OCI-LY7 (cell line): Measurements from ENCODE around the gene SGMS1. TPM values are rescaled to one million over a fixed set of nuclear protein-coding genes. Genes with fewer than 3 reads are reported as not detected.

Source experiments
- BruUV-seq: library from RNA; stranded (reverse); fragments of 400-500 nt; replicated peaks from 2 replicates; lab custom pipeline; 2021; lab: Mats Ljungman, UMichigan
- CTCF ChIA-PET: fragments of 300-600 bp; sonication (Branson Sonifier 250); formaldehyde crosslinking; loops from one replicate; lab custom pipeline; 2022; ENCODE audit warnings: antibody characterized with exemption; ENCODE audit not compliant: unreplicated experiment; lab: Charles Lee
- POLR2A ChIA-PET: fragments of 300-600 bp; sonication (Branson Sonifier 250); formaldehyde crosslinking; loops from one replicate; lab custom pipeline; 2022; ENCODE audit warnings: antibody characterized with exemption; lab: Charles Lee
- DNase-seq: peaks from one replicate; pipeline ENCODE4 v3.0.0-alpha.2; 2015; ENCODE audit warnings: low spot score
- H2AFZ ChIP-seq: fragments of 200-600 bp; sonication (generic), shearing (Covaris generic); 2 replicates; pipeline ENCODE4 v1.6.1; 2014; ENCODE audit warnings: mild to moderate bottlenecking, antibody characterized with exemption, low read length, moderate library complexity
- H3K27ac ChIP-seq: fragments of 200-600 bp; sonication (generic); 2 replicates; pipeline ENCODE4 v1.5.1; 2014; ENCODE audit warnings: mixed run types, low read depth, mild to moderate bottlenecking, moderate library complexity, low read length, inconsistent platforms; ENCODE audit not compliant: poor library complexity, severe bottlenecking
- H3K36me3 ChIP-seq: fragments of 200-600 bp; sonication (generic); 2 replicates; pipeline ENCODE4 v1.6.1; 2014; ENCODE audit warnings: mild to moderate bottlenecking, antibody characterized with exemption, low read length, moderate library complexity, mixed read lengths; ENCODE audit not compliant: insufficient read depth
- H3K4me1 ChIP-seq: fragments of 200-600 bp; sonication (generic); 2 replicates; pipeline ENCODE4 v1.5.1; 2014; ENCODE audit warnings: mild to moderate bottlenecking, low read length; ENCODE audit not compliant: insufficient read depth, poor library complexity, severe bottlenecking
- H3K4me2 ChIP-seq: fragments of 200-600 bp; sonication (generic); 2 replicates; pipeline ENCODE4 v1.6.1; 2014; ENCODE audit warnings: mild to moderate bottlenecking, low read length
- H3K4me3 ChIP-seq: fragments of 200-600 bp; sonication (generic); 2 replicates; pipeline ENCODE4 v1.5.1; 2014; ENCODE audit warnings: mild to moderate bottlenecking, low read depth, low read length; ENCODE audit not compliant: poor library complexity, severe bottlenecking
- H3K79me2 ChIP-seq: fragments of 200-600 bp; sonication (generic); 2 replicates; pipeline ENCODE4 v1.6.1; 2016; ENCODE audit warnings: low read depth, mild to moderate bottlenecking, low read length, moderate library complexity, mixed read lengths; ENCODE audit not compliant: insufficient read depth
- H3K9me2 ChIP-seq: fragments of 200-600 bp; sonication (generic); 2 replicates; pipeline ENCODE4 v1.6.1; 2016; ENCODE audit warnings: mild to moderate bottlenecking, low read length, mixed read lengths; ENCODE audit not compliant: insufficient read depth
- H3K9me3 ChIP-seq: fragments of 200-600 bp; sonication (generic); 2 replicates; pipeline ENCODE4 v1.6.1; 2014; ENCODE audit warnings: mild to moderate bottlenecking, mixed run types, low read length, mixed read lengths
- H4K20me1 ChIP-seq: fragments of 200-600 bp; sonication (generic); 2 replicates; pipeline ENCODE4 v1.6.1; 2014; ENCODE audit warnings: mild to moderate bottlenecking, antibody characterized with exemption, low read length, moderate library complexity, mixed read lengths; ENCODE audit not compliant: insufficient read depth
- CTCF ChIP-seq: fragments of 200-600 bp; sonication (generic); conservative IDR thresholded peaks from 2 replicates; pipeline ENCODE4 v1.5.1; 2014; ENCODE audit warnings: mild to moderate bottlenecking, antibody characterized with exemption, low read length, moderate library complexity, mixed read lengths
- EZH2phosphoT487 ChIP-seq: fragments of 200-600 bp; sonication (generic); IDR thresholded peaks from 2 replicates; pipeline ENCODE4 v1.6.1; 2018; ENCODE audit warnings: low read depth, borderline replicate concordance, mild to moderate bottlenecking, mixed run types, antibody characterized with exemption, low read length, moderate library complexity, mixed read lengths
- intact Hi-C: fragments of 100-400 bp; cut with micrococcal nuclease; formaldehyde crosslinking; loops from one replicate; pipeline ENCODE4 v1.10.0; 2022; ENCODE audit not compliant: unreplicated experiment
- total RNA-seq, 2 experiments: library from RNA; depleted of rRNA in 1 of 2; stranded (reverse); fragments of >200 nt in 1 of 2; shearing (Covaris generic) in 1 of 2; gene quantifications; 2 replicates each; pipeline ENCODE4 v1.2.3, GENCODE V29; 2014 to 2022

The SGMS1 gene
- total RNA-seq, 2 experiments from 2014 or later = 45.4 to 57.5 TPM

GRCh38 chr10:50343702-50344331 is 279.9 kb downstream of the SGMS1 start:
- H3K36me3 ChIP-seq = peaks cover 80% of the 10 kb centered on the region
- no peak for DNase-seq
- H4K20me1 ChIP-seq = no peaks in the 10 kb centered on the region
- peaks cover 64% of the 10 kb centered on the region for H3K79me2 ChIP-seq
- peaks cover 12% of the 10 kb centered on the region for H3K4me1 ChIP-seq
- peaks cover 2% of the 10 kb centered on the region for H3K9me3 ChIP-seq
- TF ChIP-seq CTCF = no peak
- TF ChIP-seq EZH2phosphoT487 = no peak
- no peak overlapping the region for H3K27ac ChIP-seq
- no peak overlapping the region for H2AFZ ChIP-seq
- no TSS peak for BruUV-seq
- no peak overlapping the region for H3K4me2 ChIP-seq
- ChIA-PET POLR2A (interaction anchor here (0.7 to 0.9 kb wide), 3 partner anchors 20 to 374 kb away, joined by 3 to 5 read pairs (median 4); no protein-coding TSS in a partner anchor), CTCF (no interaction called here)
- intact Hi-C loops = no loop called here
- H3K9me2 ChIP-seq = no peaks in the 10 kb centered on the region
- no peak overlapping the region for H3K4me3 ChIP-seq

GRCh38 chr10:50341987-50342386 is 281.8 kb downstream of the SGMS1 start:
- TF ChIP-seq CTCF (no peak), EZH2phosphoT487 (no peak)
- BruUV-seq = no TSS peak
- Histone ChIP-seq H3K9me2 (no peaks in the 10 kb centered on the region), H2AFZ (no peak overlapping the region), H3K9me3 (no peaks in the 10 kb centered on the region), H3K36me3 (peaks cover 88% of the 10 kb centered on the region), H3K4me2 (no peak overlapping the region), H3K27ac (no peak overlapping the region), H3K79me2 (peaks cover 49% of the 10 kb centered on the region), H3K4me3 (no peak overlapping the region), H4K20me1 (no peaks in the 10 kb centered on the region), H3K4me1 (no peaks in the 10 kb centered on the region)
- CTCF ChIA-PET = no interaction called here
- intact Hi-C loops = no loop called here
- no peak for DNase-seq
- POLR2A ChIA-PET = interaction anchor here (0.6 to 1.5 kb wide), 4 partner anchors 22 to 257 kb away, joined by 3 to 6 read pairs (median 3); no protein-coding TSS in a partner anchor

GRCh38 chr10:50336140-50336539 is 287.6 kb downstream of the SGMS1 start:
- TF ChIP-seq EZH2phosphoT487 (no peak), CTCF (no peak)
- DNase-seq = no peak
- Histone ChIP-seq H3K27ac (no peak overlapping the region), H3K36me3 (peaks cover 73% of the 10 kb centered on the region), H3K4me2 (no peak overlapping the region), H3K4me1 (no peaks in the 10 kb centered on the region), H4K20me1 (0 out of 2 replicates have a peak, but pooled peaks cover 3% of the 10 kb centered on the region), H3K79me2 (peaks cover 11% of the 10 kb centered on the region; the same call in 1 of the 2 replicates), H2AFZ (no peak overlapping the region), H3K4me3 (no peak overlapping the region), H3K9me3 (no peaks in the 10 kb centered on the region), H3K9me2 (no peaks in the 10 kb centered on the region)
- BruUV-seq = no TSS peak
- ChIA-PET POLR2A (interaction anchor here (0.5 to 1.2 kb wide), 3 partner anchors 22 to 130 kb away, joined by 3 to 5 read pairs (median 4); no protein-coding TSS in a partner anchor), CTCF (interaction anchor here (0.6 kb wide), 1 partner anchor 14 kb away, joined by 3 read pairs; no protein-coding TSS in a partner anchor)
- intact Hi-C loops = no loop called here
